ENCODE data around the gene APBB2. TPM values are rescaled to one million over a fixed set of nuclear protein-coding genes. Genes with fewer than 3 reads are reported as not detected.

Gene APBB2
- total RNA-seq, 2 donors from 2014 or later: 34.8 to 42.8 TPM

DNA sequence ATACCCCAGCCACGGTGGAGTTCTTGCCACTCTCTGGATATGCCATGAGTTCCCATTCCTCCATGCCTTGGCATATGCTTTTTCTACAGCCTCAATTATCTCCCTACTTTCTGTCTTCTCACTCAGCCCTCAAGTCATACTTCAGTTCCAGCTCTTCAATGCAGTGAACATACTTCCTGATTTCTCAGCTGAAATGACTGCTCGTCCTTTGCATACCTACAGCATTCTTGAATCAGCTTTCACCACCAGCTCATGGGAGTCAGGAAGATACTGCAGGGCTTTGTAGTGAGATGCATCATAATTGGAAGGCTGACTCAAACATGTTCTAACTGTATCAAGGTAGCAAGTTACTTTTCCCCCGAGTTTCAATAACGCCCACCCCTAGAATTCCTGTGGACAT is 118.4 kb downstream of the APBB2 start:
- DNase-seq: no peak
- Histone ChIP-seq H3K9me3 (no peaks in the 10 kb centered on the region), H3K4me3 (no peak overlapping the region), H3K36me3 (replicated peaks in 1 of 2; ENCODE audit: insufficient read depth in 1 of 2, low read depth in 2 of 2) (peaks cover 0 to 1% of the 10 kb centered on the region in 2 donors), H3K27me3 (no peaks in the 10 kb centered on the region), H3K27ac (no peak overlapping the region), H3K4me1 (peaks cover 7% of the 10 kb centered on the region)
- ATAC-seq: no peak
- intact Hi-C loops (cut with DNase I): no loop called here
- TF ChIP-seq CTCF (IDR thresholded peaks at IDR 0.05): no peak
- TF ChIP-seq POLR2A (IDR thresholded peaks at IDR 0.05): no peak
- WGBS, 2 donors: 78 to 91% methylated on average over 4 of the region's 4 CpGs

DNA sequence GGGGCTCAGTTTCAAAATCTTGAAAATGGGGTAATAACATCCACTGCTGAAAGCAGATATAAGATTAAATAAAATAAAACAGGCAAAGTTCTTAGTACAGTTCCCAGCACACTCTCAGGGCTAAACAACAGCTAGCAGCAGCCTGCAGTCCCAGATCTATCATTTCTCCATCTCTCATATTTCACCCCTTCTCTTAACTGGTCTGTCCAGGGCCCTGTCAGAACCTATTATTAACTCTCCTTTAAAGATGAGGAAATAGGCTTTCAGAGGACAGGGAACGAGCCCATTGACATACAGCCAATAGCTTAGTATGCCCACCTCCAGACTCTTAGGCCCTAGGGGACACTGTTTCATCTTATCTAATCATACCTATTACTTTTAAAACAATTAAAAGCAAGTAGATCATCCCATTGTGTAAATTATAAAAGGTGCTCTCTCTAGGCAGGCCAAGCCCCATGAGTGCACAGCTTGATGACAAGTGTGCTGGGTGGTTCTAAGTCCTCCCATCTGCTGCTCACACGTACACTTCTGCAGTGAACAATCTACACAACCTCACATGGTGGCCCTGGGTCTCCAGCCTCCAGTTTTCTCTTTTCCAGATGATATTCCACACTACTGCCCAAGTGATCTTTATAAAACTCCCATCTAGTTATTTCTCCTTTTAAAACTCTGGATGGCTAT is 119.0 kb downstream of the APBB2 start:
- ATAC-seq (no peak), DNase-seq (no peak)
- Histone ChIP-seq H3K9me3 (no peaks in the 10 kb centered on the region), H3K27me3 (no peaks in the 10 kb centered on the region), H3K4me1 (peaks cover 7% of the 10 kb centered on the region), H3K36me3 (replicated peaks in 1 of 2; ENCODE audit: insufficient read depth in 1 of 2, low read depth in 2 of 2) (peaks cover 0 to 1% of the 10 kb centered on the region in 2 donors), H3K27ac (no peak overlapping the region), H3K4me3 (no peak overlapping the region)
- intact Hi-C loops (cut with DNase I): no loop called here
- WGBS, 2 donors: 80 to 91% methylated on average over 2 of the region's 2 CpGs
- TF ChIP-seq CTCF (IDR thresholded peaks at IDR 0.05) (no peak), POLR2A (IDR thresholded peaks at IDR 0.05) (no peak)

GRCh38 chr4:41092128-41092527 is 122.2 kb downstream of the APBB2 start:
- DNase-seq (no peak), ATAC-seq (no peak)
- 77 to 91% methylated on average over 3 of the region's 3 CpGs for WGBS, 2 donors
- H3K9me3 ChIP-seq: no peaks in the 10 kb centered on the region
- H3K36me3 ChIP-seq (replicated peaks in 1 of 2; ENCODE audit: insufficient read depth in 1 of 2, low read depth in 2 of 2): no peaks in the 10 kb centered on the region
- H3K4me1 ChIP-seq: no peaks in the 10 kb centered on the region
- no peak overlapping the region for H3K27ac ChIP-seq
- intact Hi-C loops (cut with DNase I): no loop called here
- H3K27me3 ChIP-seq: no peaks in the 10 kb centered on the region
- TF ChIP-seq CTCF (IDR thresholded peaks at IDR 0.05) (no peak), POLR2A (IDR thresholded peaks at IDR 0.05) (no peak)
- H3K4me3 ChIP-seq: no peak overlapping the region

DNA sequence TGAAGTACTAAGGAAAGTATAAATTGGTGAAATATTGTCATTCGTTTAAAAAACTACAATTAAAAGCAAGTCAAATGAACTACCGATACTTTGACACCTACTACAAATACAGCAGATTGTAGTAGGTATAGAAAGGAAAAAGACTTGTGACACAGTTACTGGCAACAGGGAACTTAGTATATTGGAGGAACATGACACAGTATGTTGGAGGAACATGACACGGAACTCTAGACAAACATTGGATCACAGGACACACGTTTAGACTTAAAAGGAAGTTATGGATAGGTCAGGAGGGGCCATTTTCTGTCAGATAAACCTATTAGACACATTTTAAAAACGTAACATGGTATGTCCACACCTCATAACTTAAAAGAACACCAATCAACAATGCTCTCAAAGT is 132.5 kb downstream of the APBB2 start:
- no peaks in the 10 kb centered on the region for H3K27me3 ChIP-seq
- no peaks in the 10 kb centered on the region for H3K9me3 ChIP-seq
- H3K4me3 ChIP-seq: no peak overlapping the region
- peaks cover 10% of the 10 kb centered on the region for H3K4me1 ChIP-seq
- H3K27ac ChIP-seq: no peak overlapping the region
- ATAC-seq (no peak), DNase-seq (no peak)
- TF ChIP-seq CTCF (IDR thresholded peaks at IDR 0.05): no peak
- TF ChIP-seq POLR2A (IDR thresholded peaks at IDR 0.05): no peak
- no peaks in the 10 kb centered on the region for H3K36me3 ChIP-seq (replicated peaks in 1 of 2; ENCODE audit: insufficient read depth in 1 of 2, low read depth in 2 of 2)
- intact Hi-C loops (cut with DNase I): no loop called here
- 81 to 89% methylated on average over 5 of the region's 5 CpGs for WGBS, 2 donors

- WGBS, 2 donors: 85 to 88% methylated on average over 4 of the region's 4 CpGs
- TF ChIP-seq CTCF (IDR thresholded peaks at IDR 0.05) (no peak), POLR2A (IDR thresholded peaks at IDR 0.05) (no peak)
Measured at GRCh38 chr4:41080976-41081375, 133.4 kb downstream of the APBB2 start.

More at GRCh38 chr4:41080976-41081375, 133.4 kb downstream of the APBB2 start:
- ATAC-seq: no peak
- intact Hi-C loops (cut with DNase I): no loop called here
- Histone ChIP-seq H3K4me3 (no peak overlapping the region), H3K27me3 (no peaks in the 10 kb centered on the region), H3K27ac (no peak overlapping the region), H3K36me3 (replicated peaks in 1 of 2; ENCODE audit: insufficient read depth in 1 of 2, low read depth in 2 of 2) (no peaks in the 10 kb centered on the region), H3K4me1 (peaks cover 10% of the 10 kb centered on the region), H3K9me3 (no peaks in the 10 kb centered on the region)
- DNase-seq: no peak
